T-cell (primary cell): Measurements from ENCODE around the gene TLCD3B. TPM values are rescaled to one million over a fixed set of nuclear protein-coding genes. Genes with fewer than 3 reads are reported as not detected.

Source experiments
- ATAC-seq, 4 experiments: fragments of 200-7000 bp in 3 of 4; fragments of 150-1000 bp in 1 of 4; cut with Tn5 transposase; replicated peaks in 1 of 4; 1 replicate in 3 of 4; 2 replicates in 1 of 4; pipeline ENCODE4 v1.10.0; 2021; ENCODE audit warnings: moderate library complexity in 3 of 4, mild to moderate bottlenecking in 2 of 4, moderate number of reproducible peaks in 1 of 4
- CTCF ChIA-PET, 2 donors: fragments of 300-600 bp; sonication (Branson Sonifier 250); formaldehyde crosslinking; loops; one replicate each; lab custom pipeline; 2022; ENCODE audit warnings: antibody characterized with exemption in 2 of 2; lab: Charles Lee
- POLR2A ChIA-PET, 2 donors: fragments of 300-600 bp; sonication (Branson Sonifier 250); formaldehyde crosslinking; loops; one replicate each; lab custom pipeline; 2022; ENCODE audit warnings: antibody characterized with exemption in 2 of 2; lab: Charles Lee
- DNase-seq, 35 experiments: peaks; one replicate each; pipeline versions ENCODE4 v3.0.0 to v3.0.0-alpha.2; 2013 to 2023
- H3K27ac ChIP-seq: one replicate; pipeline ENCODE4 v1.5.1; 2013; ENCODE audit warnings: low read length
- H3K27me3 ChIP-seq, 2 experiments: replicated peaks in 1 of 2; 1 replicate in 1 of 2; 2 replicates in 1 of 2; pipeline versions ENCODE4 v1.6.1 to v1.7.0; 2013; ENCODE audit warnings: low read length in 1 of 2, mixed read lengths in 1 of 2; ENCODE audit not compliant: control insufficient read depth in 2 of 2, insufficient read depth in 2 of 2; ENCODE audit errors: extremely low read depth in 1 of 2
- H3K36me3 ChIP-seq, 2 donors: 1 replicate in 1 of 2; 2 replicates in 1 of 2; pipeline versions ENCODE4 v1.6.1 to v1.7.0; 2013; ENCODE audit warnings: low read length in 1 of 2; ENCODE audit not compliant: control insufficient read depth in 2 of 2, insufficient read depth in 1 of 2; ENCODE audit errors: extremely low read depth in 1 of 2
- H3K4me1 ChIP-seq, 2 experiments: 1 replicate in 1 of 2; 2 replicates in 1 of 2; pipeline versions ENCODE4 v1.6.1 to v1.7.0; 2013; ENCODE audit warnings: low read length in 2 of 2, mixed read lengths in 1 of 2; ENCODE audit not compliant: insufficient read depth in 2 of 2, control insufficient read depth in 1 of 2; ENCODE audit errors: extremely low read depth in 1 of 2
- H3K4me3 ChIP-seq, 2 donors: 1 replicate in 1 of 2; 2 replicates in 1 of 2; pipeline versions ENCODE4 v1.5.1 to v1.7.0; 2013; ENCODE audit warnings: mild to moderate bottlenecking in 2 of 2, low read length in 1 of 2, moderate library complexity in 1 of 2; ENCODE audit not compliant: control insufficient read depth in 1 of 2; ENCODE audit errors: extremely low read depth in 1 of 2
- H3K9me3 ChIP-seq: 2 replicates; pipeline ENCODE4 v1.7.0; 2013
- H3K27ac Mint-ChIP-seq, 2 donors: one replicate each; pipeline ENCODE4 v1.8.0; 2020 to 2021; ENCODE audit warnings: mild to moderate bottlenecking in 2 of 2, mixed read lengths in 2 of 2
- H3K27me3 Mint-ChIP-seq, 2 donors: one replicate each; pipeline ENCODE4 v1.8.0; 2021 to 2022; ENCODE audit warnings: mixed read lengths in 2 of 2
- H3K36me3 Mint-ChIP-seq: one replicate; pipeline ENCODE4 v1.8.0; 2021; ENCODE audit warnings: mixed read lengths
- H3K4me1 Mint-ChIP-seq, 3 donors: one replicate each; pipeline ENCODE4 v1.8.0; 2020 to 2022; ENCODE audit warnings: mixed read lengths in 3 of 3, mild to moderate bottlenecking in 1 of 3
- H3K4me3 Mint-ChIP-seq, 3 donors: one replicate each; pipeline ENCODE4 v1.8.0; 2020 to 2022; ENCODE audit warnings: mild to moderate bottlenecking in 3 of 3, mixed read lengths in 3 of 3, moderate library complexity in 3 of 3
- H3K9me3 Mint-ChIP-seq, 3 donors: one replicate each; pipeline ENCODE4 v1.8.0; 2020 to 2022; ENCODE audit warnings: mixed read lengths in 3 of 3
- WGBS: methylation state at CpG from one replicate; pipeline ENCODE4 v1.1.5; 2013; ENCODE audit warnings: missing lambda C conversion rate; ENCODE audit not compliant: insufficient coverage; 5-methylcytosine and 5-hydroxymethylcytosine counted together
- total RNA-seq, 35 experiments: library from RNA in 6 of 35; stranded (reverse) in 6 of 35; fragments of 120-200 nt in 1 of 35; gene quantifications; one replicate each; pipeline versions ENCODE4 v1.2.1 to v1.2.4 and lab custom pipeline; 2013 to 2026

TLCD3B gene
- total RNA-seq, 5 donors from 2014 or later (not counting 1 experiment from before 2014, with no cell fraction given), result 0.25 to 0.32 (median 0.25) TPM; not detected in 2

GRCh38 chr16:30002614-30003346 lies 28.3 kb downstream of the TLCD3B start:
- no peak overlapping the region for H3K4me3 Mint-ChIP-seq
- WGBS, result 93% methylated on average over 19 of the region's 19 CpGs
- Histone ChIP-seq H3K9me3 (no peaks in the 10 kb centered on the region), H3K4me3 (no peak overlapping the region), H3K27me3 (peaks cover 0 to 3% of the 10 kb centered on the region in 2 experiments), H3K36me3 (peaks cover 12 to 36% of the 10 kb centered on the region in 2 donors), H3K4me1 (peaks cover 0 to 14% of the 10 kb centered on the region in 2 experiments), H3K27ac (no peak overlapping the region)
- H3K9me3 Mint-ChIP-seq, result no peaks in the 10 kb centered on the region
- POLR2A ChIA-PET, result no interaction called here
- DNase-seq, result no peak
- H3K4me1 Mint-ChIP-seq, result peaks cover 14 to 17% (median 17%) of the 10 kb centered on the region in 3 donors
- no peaks in the 10 kb centered on the region for H3K27me3 Mint-ChIP-seq
- no peak for ATAC-seq
- peak overlapping the region in 1 of 2 donors; percentile 39 for H3K27ac Mint-ChIP-seq
- H3K36me3 Mint-ChIP-seq, result peaks cover 19% of the 10 kb centered on the region
- CTCF ChIA-PET, result interaction anchor here in 1 of 2 donors (0.6 kb wide), 1 partner anchor 897 kb away, joined by 4 read pairs; no protein-coding TSS in a partner anchor

GRCh38 chr16:30000735-30001631 lies 30.1 kb downstream of the TLCD3B start:
- Histone ChIP-seq H3K36me3 (peaks cover 12 to 38% of the 10 kb centered on the region in 2 donors), H3K27ac (no peak overlapping the region), H3K4me3 (no peak overlapping the region), H3K27me3 (no peaks in the 10 kb centered on the region), H3K9me3 (no peaks in the 10 kb centered on the region), H3K4me1 (peaks cover 6 to 26% of the 10 kb centered on the region in 2 experiments)
- Mint-ChIP-seq H3K4me1 (peaks cover 23 to 30% (median 29%) of the 10 kb centered on the region in 3 donors), H3K4me3 (no peak overlapping the region), H3K27ac (no peak overlapping the region), H3K27me3 (no peaks in the 10 kb centered on the region), H3K9me3 (no peaks in the 10 kb centered on the region), H3K36me3 (peaks cover 20% of the 10 kb centered on the region)
- DNase-seq (no peak), ATAC-seq (no peak)
- CTCF ChIA-PET, result no interaction called here
- POLR2A ChIA-PET, result no interaction called here
- 96% methylated on average over 11 of the region's 33 CpGs for WGBS

- CTCF ChIA-PET, result interaction anchor here in 1 of 2 donors (0.6 kb wide), 1 partner anchor 248 kb away, joined by 4 read pairs; no protein-coding TSS in a partner anchor
- Histone ChIP-seq H3K27ac (no peak overlapping the region), H3K27me3 (no peaks in the 10 kb centered on the region), H3K36me3 (peaks cover 12 to 34% of the 10 kb centered on the region in 2 donors), H3K4me1 (peaks cover 10 to 24% of the 10 kb centered on the region in 2 experiments), H3K4me3 (no peak overlapping the region), H3K9me3 (no peaks in the 10 kb centered on the region)
- POLR2A ChIA-PET, result interaction anchor here in 1 of 2 donors (0.6 kb wide), 1 partner anchor 204 kb away, joined by 6 read pairs; no protein-coding TSS in a partner anchor
- 85% methylated on average over 6 of the region's 6 CpGs for WGBS
- H3K27me3 Mint-ChIP-seq, result no peaks in the 10 kb centered on the region
- ATAC-seq (no peak), DNase-seq (no peak)
- no peak overlapping the region for H3K4me3 Mint-ChIP-seq
- peaks cover 29 to 42% (median 40%) of the 10 kb centered on the region in 3 donors for H3K4me1 Mint-ChIP-seq
- H3K27ac Mint-ChIP-seq, result no peak overlapping the region
- H3K36me3 Mint-ChIP-seq, result peaks cover 20% of the 10 kb centered on the region
- no peaks in the 10 kb centered on the region for H3K9me3 Mint-ChIP-seq
Observed at GRCh38 chr16:29999605-30000004, 31.5 kb downstream of the TLCD3B start.

GRCh38 chr16:29996766-29997250 lies 34.3 kb downstream of the TLCD3B start:
- ChIA-PET POLR2A (interaction anchor here in 1 of 2 donors (0.6 kb wide), 1 partner anchor 99 kb away, joined by 3 read pairs; no protein-coding TSS in a partner anchor), CTCF (interaction anchor here in 1 of 2 donors (0.6 to 1.6 kb wide), 3 partner anchors 24 to 697 kb away, joined by 4 to 6 read pairs (median 4); partner anchors contain the start of gene TAOK2)
- Histone ChIP-seq H3K4me1 (peaks cover 11 to 32% of the 10 kb centered on the region in 2 experiments), H3K36me3 (peaks cover 14 to 48% of the 10 kb centered on the region in 2 donors), H3K9me3 (no peaks in the 10 kb centered on the region), H3K27ac (no peak overlapping the region), H3K27me3 (no peaks in the 10 kb centered on the region), H3K4me3 (peak overlapping the region; percentile 99)
- H3K4me1 Mint-ChIP-seq, result peaks cover 32 to 47% (median 46%) of the 10 kb centered on the region in 3 donors
- H3K36me3 Mint-ChIP-seq, result peaks cover 14% of the 10 kb centered on the region
- H3K4me3 Mint-ChIP-seq, result peak overlapping the region; percentile 96 to 99 (median 97)
- WGBS, result 0% methylated on average over 2 of the region's 9 CpGs
- H3K27me3 Mint-ChIP-seq, result no peaks in the 10 kb centered on the region
- no peaks in the 10 kb centered on the region for H3K9me3 Mint-ChIP-seq
- ATAC-seq, result no peak
- no peak for DNase-seq
- H3K27ac Mint-ChIP-seq, result peak overlapping the region; percentile 95 to 97

GRCh38 chr16:29995911-29996765 lies 34.9 kb downstream of the TLCD3B start, which contains the start of gene INO80E:
TSS of gene INO80E (plus strand) at chr16:29996241. CDS start at chr16:29996311, 70 bp downstream.
- under 1% methylated on average over 62 of the region's 65 CpGs for WGBS
- Histone ChIP-seq H3K27ac (peak within 1 kb of the TSS; percentile 99), H3K9me3 (no peaks in the 10 kb centered on the region), H3K4me1 (peaks cover 11 to 29% of the 10 kb centered on the region in 2 experiments), H3K36me3 (peaks cover 10 to 48% of the 10 kb centered on the region in 2 donors), H3K27me3 (no peaks in the 10 kb centered on the region), H3K4me3 (peak within 1 kb of the TSS; percentile 99)
- DNase-seq (peak; percentile 97 to 100 (median 99)), ATAC-seq (peak; percentile 95 to 98 (median 96))
- peaks cover 32 to 47% (median 43%) of the 10 kb centered on the region in 3 donors for H3K4me1 Mint-ChIP-seq
- POLR2A ChIA-PET, result interaction anchor here in 1 of 2 donors (0.6 kb wide), 1 partner anchor 174 kb away, joined by 6 read pairs; no protein-coding TSS in a partner anchor
- no peaks in the 10 kb centered on the region for H3K27me3 Mint-ChIP-seq
- H3K4me3 Mint-ChIP-seq, result peak within 1 kb of the TSS; percentile 96 to 99 (median 97)
- H3K27ac Mint-ChIP-seq, result peak within 1 kb of the TSS; percentile 95 to 97
- no peaks in the 10 kb centered on the region for H3K9me3 Mint-ChIP-seq
- CTCF ChIA-PET, result interaction anchor here in 1 of 2 donors (0.7 to 1.6 kb wide), 4 partner anchors 23 to 296 kb away, joined by 4 to 6 read pairs (median 4); partner anchors contain the start of genes PAGR1 and TAOK2
- peaks cover 12% of the 10 kb centered on the region for H3K36me3 Mint-ChIP-seq
